Parathyroid adenoma (tissue), 2 donors: Measurements from ENCODE around the gene TGFBI.

Source experiments
- H2AFZ ChIP-seq: fragments of 300-600 bp; sonication (generic); one replicate; pipeline ENCODE4 v1.7.0; 2017; ENCODE audit warnings: antibody characterized with exemption, mild to moderate bottlenecking
- H3K27ac ChIP-seq: fragments of 300-600 bp; sonication (generic); one replicate; pipeline ENCODE4 v1.7.0; 2017
- H3K27me3 ChIP-seq: fragments of 300-600 bp; sonication (generic); one replicate; pipeline ENCODE4 v1.7.0; 2017; ENCODE audit warnings: low read length; ENCODE audit not compliant: control insufficient read depth, insufficient read depth
- H3K36me3 ChIP-seq: fragments of 300-600 bp; sonication (generic); one replicate; pipeline ENCODE4 v1.7.0; 2017; ENCODE audit warnings: low read length; ENCODE audit not compliant: control insufficient read depth, insufficient read depth
- H3K4me1 ChIP-seq: fragments of 300-600 bp; sonication (generic); one replicate; pipeline ENCODE4 v1.7.0; 2017; ENCODE audit warnings: control low read depth
- H3K4me2 ChIP-seq: fragments of 300-600 bp; sonication (generic); one replicate; pipeline ENCODE4 v1.7.0; 2017; ENCODE audit warnings: low read length
- H3K4me3 ChIP-seq: fragments of 300-600 bp; sonication (generic); one replicate; pipeline ENCODE4 v1.7.0; 2017; ENCODE audit warnings: low read depth, low read length
- H3K79me2 ChIP-seq: fragments of 300-600 bp; sonication (generic); one replicate; pipeline ENCODE4 v1.7.0; 2017; ENCODE audit warnings: control low read depth
- H3K9ac ChIP-seq: fragments of 300-600 bp; sonication (generic); one replicate; pipeline ENCODE4 v1.7.0; 2017; ENCODE audit warnings: mild to moderate bottlenecking
- H3K9me3 ChIP-seq: fragments of 300-600 bp; sonication (generic); one replicate; pipeline ENCODE4 v1.7.0; 2017; ENCODE audit warnings: low read length; ENCODE audit not compliant: control insufficient read depth
- CTCF ChIP-seq: fragments of 300-600 bp; sonication (generic); IDR thresholded peaks from one replicate; pipeline ENCODE4 v1.7.0; 2017; ENCODE audit warnings: antibody characterized with exemption, mild to moderate bottlenecking
- donor health status: primary hyperparathyroidism.

Gene TGFBI

DNA sequence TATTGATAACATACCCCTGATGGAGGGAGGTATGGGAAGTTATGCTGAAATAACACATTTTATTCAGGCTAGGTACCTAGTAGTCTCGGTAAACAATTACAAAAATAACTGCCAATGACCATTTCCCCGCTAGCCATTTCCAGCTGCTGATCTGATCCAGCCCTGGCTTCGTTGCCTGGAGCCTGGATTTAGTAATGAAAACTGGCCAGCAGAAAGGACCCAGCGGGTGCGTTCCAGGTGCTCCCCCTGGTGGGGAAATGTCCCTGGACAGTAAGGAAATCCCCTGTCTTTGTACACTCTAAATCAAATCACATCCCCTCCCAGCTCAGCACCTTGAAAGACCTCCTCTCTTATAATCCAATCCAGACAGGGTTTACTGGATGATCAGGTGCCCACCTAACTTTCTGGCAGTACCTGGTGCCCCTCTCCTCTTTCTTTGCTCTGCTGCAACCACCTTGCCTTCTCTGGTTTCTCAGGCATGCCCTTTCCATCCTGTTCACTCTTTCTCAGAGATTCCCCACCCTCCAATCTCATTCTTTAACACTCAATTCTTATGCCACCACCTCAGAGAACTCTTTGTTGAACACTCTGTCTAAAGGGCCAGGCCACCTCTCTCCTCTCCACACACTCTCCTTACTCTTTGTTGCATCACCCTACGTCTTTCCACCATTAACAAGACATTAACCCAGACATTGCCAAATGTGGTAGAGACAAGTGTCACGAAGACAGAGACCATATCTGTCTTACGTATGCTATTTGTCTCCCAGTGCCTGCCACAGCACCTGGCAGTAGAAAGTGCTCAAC is 53.8 kb downstream of the TGFBI start:
- no peaks in the 10 kb centered on the region for H3K9me3 ChIP-seq
- no peaks in the 10 kb centered on the region for H3K36me3 ChIP-seq
- TF ChIP-seq CTCF = peak; percentile 86
- H3K27me3 ChIP-seq = no peaks in the 10 kb centered on the region
- no peaks in the 10 kb centered on the region for H3K79me2 ChIP-seq
- no peak overlapping the region for H3K9ac ChIP-seq
- H3K4me2 ChIP-seq = no peak overlapping the region
- H3K4me1 ChIP-seq = no peaks in the 10 kb centered on the region
- H3K4me3 ChIP-seq = no peak overlapping the region
- no peak overlapping the region for H3K27ac ChIP-seq
- H2AFZ ChIP-seq = peak overlapping the region; percentile 54

GRCh38 chr5:136084698-136085097 is 55.9 kb downstream of the TGFBI start:
- Histone ChIP-seq H2AFZ (no peak overlapping the region), H3K27me3 (no peaks in the 10 kb centered on the region), H3K4me3 (no peak overlapping the region), H3K4me2 (no peak overlapping the region), H3K9ac (no peak overlapping the region), H3K79me2 (no peaks in the 10 kb centered on the region), H3K9me3 (no peaks in the 10 kb centered on the region), H3K4me1 (no peaks in the 10 kb centered on the region), H3K36me3 (no peaks in the 10 kb centered on the region), H3K27ac (no peak overlapping the region)
- no peak for TF ChIP-seq CTCF

DNA sequence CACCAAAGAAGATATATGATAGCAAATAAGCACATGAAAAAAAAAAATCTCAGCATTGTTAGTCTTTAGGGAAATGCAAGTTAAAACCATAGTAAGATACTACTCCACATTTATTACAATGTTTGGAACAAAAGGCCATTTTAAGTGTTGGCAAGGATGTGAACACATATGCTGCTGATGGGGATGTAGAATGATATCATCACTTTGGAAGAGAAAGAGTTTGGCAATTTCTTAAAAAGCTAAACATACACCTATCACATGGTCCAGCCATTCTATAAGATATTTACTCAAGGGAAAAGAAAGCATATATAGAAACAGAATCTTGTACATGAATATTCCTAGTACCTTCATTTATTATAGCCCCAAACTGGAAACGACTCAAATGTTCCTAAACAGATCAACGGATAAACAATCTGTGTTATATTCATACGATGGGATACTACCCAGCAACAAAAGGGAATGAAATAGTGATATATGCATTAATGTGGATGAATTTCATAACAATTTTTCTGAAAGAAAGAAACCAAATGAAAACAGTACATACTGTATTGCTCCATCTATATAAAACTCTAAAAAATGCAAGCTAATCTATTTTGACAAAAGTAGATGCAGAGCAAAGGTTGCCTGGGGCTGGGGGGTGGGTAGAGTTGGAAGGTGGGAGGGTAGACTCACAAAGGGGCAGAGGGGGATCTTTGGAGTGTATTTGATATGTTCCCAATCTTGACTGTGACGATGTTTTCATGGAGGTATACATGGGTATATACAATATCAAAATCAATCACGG is 58.2 kb downstream of the TGFBI start:
- H3K79me2 ChIP-seq = no peaks in the 10 kb centered on the region
- H3K27me3 ChIP-seq = no peaks in the 10 kb centered on the region
- H3K4me3 ChIP-seq = no peak overlapping the region
- no peaks in the 10 kb centered on the region for H3K4me1 ChIP-seq
- no peak overlapping the region for H3K27ac ChIP-seq
- no peak overlapping the region for H3K4me2 ChIP-seq
- H2AFZ ChIP-seq = no peak overlapping the region
- TF ChIP-seq CTCF = no peak
- H3K9ac ChIP-seq = no peak overlapping the region
- H3K9me3 ChIP-seq = no peaks in the 10 kb centered on the region
- no peaks in the 10 kb centered on the region for H3K36me3 ChIP-seq

DNA sequence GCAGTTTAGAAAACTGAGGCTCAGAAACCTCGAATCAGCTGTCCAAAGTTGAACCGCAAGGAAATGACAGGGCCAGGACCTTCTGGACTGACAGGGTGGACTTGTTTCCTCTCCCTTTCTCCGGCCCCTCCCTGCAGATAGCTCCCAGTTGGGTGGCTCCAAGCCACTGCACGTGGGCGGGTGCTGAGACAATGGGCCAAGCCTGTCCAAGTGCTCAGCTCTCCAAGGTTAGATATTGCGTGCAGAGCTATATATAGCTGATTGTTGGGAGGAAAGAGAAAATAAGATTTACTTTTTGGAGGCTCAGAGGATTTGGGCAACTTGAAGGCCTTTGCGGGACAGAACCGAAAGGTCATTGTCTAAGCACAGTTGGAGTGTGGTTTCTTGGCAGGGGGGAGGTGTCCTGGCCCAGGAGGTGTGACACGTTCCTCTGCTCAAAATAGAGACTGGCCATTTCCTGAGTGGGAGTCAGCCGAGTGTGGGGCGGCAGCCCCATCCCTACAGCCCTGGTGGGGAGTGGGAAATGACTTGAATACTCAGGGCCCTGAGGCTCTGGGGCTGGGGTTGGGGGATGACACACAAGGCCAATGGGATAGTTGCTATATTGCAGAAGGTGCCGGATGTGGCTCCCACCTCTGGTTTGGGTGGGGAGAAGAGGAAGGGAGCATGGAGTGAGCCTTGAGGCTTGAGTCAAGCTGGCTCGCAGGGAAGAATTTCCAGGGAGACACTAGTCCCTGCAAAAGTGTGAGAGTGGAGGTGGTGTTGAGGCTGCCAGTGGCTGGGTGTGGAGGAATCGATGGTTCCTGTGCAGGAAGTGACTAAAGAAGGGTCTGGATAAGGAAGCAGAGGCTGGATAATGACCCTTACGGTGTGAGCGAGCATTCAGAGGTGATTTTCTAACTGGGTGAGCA is 59.4 kb downstream of the TGFBI start:
- H3K36me3 ChIP-seq = no peaks in the 10 kb centered on the region
- H3K4me1 ChIP-seq = no peaks in the 10 kb centered on the region
- H3K9ac ChIP-seq = no peak overlapping the region
- no peaks in the 10 kb centered on the region for H3K9me3 ChIP-seq
- H3K27me3 ChIP-seq = no peaks in the 10 kb centered on the region
- no peak overlapping the region for H3K4me3 ChIP-seq
- no peak for TF ChIP-seq CTCF
- H3K79me2 ChIP-seq = no peaks in the 10 kb centered on the region
- peak overlapping the region; percentile 61 for H3K27ac ChIP-seq
- H2AFZ ChIP-seq = no peak overlapping the region
- no peak overlapping the region for H3K4me2 ChIP-seq
